Right lobe of liver (tissue), 4 donors: Measurements from ENCODE around the gene KRT76.

Experiments
- POLR2A ChIP-seq: fragments of 450-650 bp; IDR thresholded peaks from one replicate; pipeline ENCODE4 v1.6.1; 2017; ENCODE audit warnings: antibody characterized with exemption, mild to moderate bottlenecking
- TF ChIP-seq, protein P1 (sequence below), 4 donors: fragments of 200-600 bp in 3 of 4; fragments of 450-650 bp in 1 of 4; IDR thresholded peaks; one replicate each; pipeline versions ENCODE4 v1.5.1 to v1.8.0; 2016 to 2022; ENCODE audit warnings: antibody characterized with exemption in 4 of 4, mild to moderate bottlenecking in 2 of 4
- donor health status: DM: no; HTN: no; CAD: no.
- donor health status: DM: no; HTN: no; CAD: no.
- donor health status: DM: no; HTN: yes; CAD: no.

DNA sequence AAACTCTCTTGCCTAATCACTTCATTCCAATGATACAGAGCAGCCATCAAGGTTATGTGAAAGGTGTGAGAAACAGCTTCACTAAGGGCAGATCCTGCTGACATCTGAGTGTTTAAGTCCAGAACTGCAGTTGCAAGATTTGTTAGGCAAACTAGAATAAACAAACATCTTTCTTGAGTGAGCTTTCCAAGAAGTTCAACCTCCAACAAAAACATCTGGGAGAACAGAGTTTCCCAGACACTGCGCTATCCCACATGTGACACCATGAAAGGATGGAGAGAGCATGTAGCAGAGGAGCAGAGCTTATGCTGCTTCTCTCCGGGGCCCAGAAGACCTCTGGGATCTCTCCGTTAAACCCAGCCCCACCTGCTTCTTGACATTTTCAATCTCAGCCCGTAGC, 5.6 kb downstream of the KRT76 start:
- TF ChIP-seq, protein P1, sequence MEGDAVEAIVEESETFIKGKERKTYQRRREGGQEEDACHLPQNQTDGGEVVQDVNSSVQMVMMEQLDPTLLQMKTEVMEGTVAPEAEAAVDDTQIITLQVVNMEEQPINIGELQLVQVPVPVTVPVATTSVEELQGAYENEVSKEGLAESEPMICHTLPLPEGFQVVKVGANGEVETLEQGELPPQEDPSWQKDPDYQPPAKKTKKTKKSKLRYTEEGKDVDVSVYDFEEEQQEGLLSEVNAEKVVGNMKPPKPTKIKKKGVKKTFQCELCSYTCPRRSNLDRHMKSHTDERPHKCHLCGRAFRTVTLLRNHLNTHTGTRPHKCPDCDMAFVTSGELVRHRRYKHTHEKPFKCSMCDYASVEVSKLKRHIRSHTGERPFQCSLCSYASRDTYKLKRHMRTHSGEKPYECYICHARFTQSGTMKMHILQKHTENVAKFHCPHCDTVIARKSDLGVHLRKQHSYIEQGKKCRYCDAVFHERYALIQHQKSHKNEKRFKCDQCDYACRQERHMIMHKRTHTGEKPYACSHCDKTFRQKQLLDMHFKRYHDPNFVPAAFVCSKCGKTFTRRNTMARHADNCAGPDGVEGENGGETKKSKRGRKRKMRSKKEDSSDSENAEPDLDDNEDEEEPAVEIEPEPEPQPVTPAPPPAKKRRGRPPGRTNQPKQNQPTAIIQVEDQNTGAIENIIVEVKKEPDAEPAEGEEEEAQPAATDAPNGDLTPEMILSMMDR (IDR thresholded peaks at IDR 0.05) = no peak
- TF ChIP-seq POLR2A = no peak
